ENCODE measurements around the gene TNFRSF8.

Gene TNFRSF8

GRCh38 chr1:12144236-12144635, 81.1 kb downstream of the TNFRSF8 start:
- DNase-seq = no peak

GRCh38 chr1:12144969-12145368, 81.9 kb downstream of the TNFRSF8 start:
- DNase-seq = no peak

GRCh38 chr1:12145616-12146342, 82.7 kb downstream of the TNFRSF8 start:
- no peak for DNase-seq

- DNase-seq = no peak
Measured at GRCh38 chr1:12146343-12147112, 83.4 kb downstream of the TNFRSF8 start.

- no peak for DNase-seq
Measured at GRCh38 chr1:12147201-12147701, 84.1 kb downstream of the TNFRSF8 start.

- DNase-seq = no peak
Measured at GRCh38 chr1:12148160-12148957, 85.3 kb downstream of the TNFRSF8 start.

- DNase-seq = no peak
Measured at GRCh38 chr1:12148958-12149790, 86.1 kb downstream of the TNFRSF8 start.

GRCh38 chr1:12149791-12150175, 86.7 kb downstream of the TNFRSF8 start:
- no peak for DNase-seq

GRCh38 chr1:12150456-12151200, 87.5 kb downstream of the TNFRSF8 start:
- DNase-seq = peak; percentile 80

- no peak for DNase-seq
Measured at GRCh38 chr1:12151465-12151864, 88.4 kb downstream of the TNFRSF8 start.

GRCh38 chr1:12152113-12152891, 89.2 kb downstream of the TNFRSF8 start:
- DNase-seq = no peak

GRCh38 chr1:12153181-12153785, 90.2 kb downstream of the TNFRSF8 start:
- DNase-seq = no peak

GRCh38 chr1:12155328-12155727, 92.2 kb downstream of the TNFRSF8 start:
- no peak for DNase-seq

GRCh38 chr1:12157366-12158231, 94.5 kb downstream of the TNFRSF8 start:
- DNase-seq = no peak

GRCh38 chr1:12158357-12159092, 95.4 kb downstream of the TNFRSF8 start:
- no peak for DNase-seq

GRCh38 chr1:12159816-12160215, 96.7 kb downstream of the TNFRSF8 start:
- no peak for DNase-seq

GRCh38 chr1:12161324-12161661, 98.2 kb downstream of the TNFRSF8 start:
- no peak for DNase-seq

- peak; percentile 39 for DNase-seq
Measured at GRCh38 chr1:12161662-12162458, 98.8 kb downstream of the TNFRSF8 start.
